Esophagus muscularis mucosa (tissue), 4 donors: ENCODE measurements around the gene ANTXRL.
"Not testable (repeated sequence)": the region's sequence is repeated elsewhere in the genome, so short reads cannot be mapped to it uniquely, and the experiment has no call there.

ENCODE experiments used
- CTCF ChIP-seq, 3 experiments: fragments of 200-600 bp in 2 of 3; fragments of 450-650 bp in 1 of 3; sonication (generic) in 2 of 3; IDR thresholded peaks; one replicate each; pipeline ENCODE4 v1.5.1; 2017 to 2019; ENCODE audit warnings: antibody characterized with exemption in 3 of 3, mild to moderate bottlenecking in 2 of 3, moderate library complexity in 1 of 3
- EP300 ChIP-seq: sonication (generic); formaldehyde crosslinking; IDR thresholded peaks from one replicate; pipeline ENCODE4 v1.6.1; 2017; ENCODE audit warnings: antibody characterized with exemption
- POLR2A ChIP-seq: fragments of 450-650 bp; IDR thresholded peaks from one replicate; pipeline ENCODE4 v1.6.1; 2017; ENCODE audit warnings: antibody characterized with exemption, moderate library complexity, mild to moderate bottlenecking, low read depth
- POLR2AphosphoS5 ChIP-seq, 2 donors: sonication (generic); formaldehyde crosslinking; IDR thresholded peaks; one replicate each; pipeline ENCODE4 v1.6.1; 2017; ENCODE audit warnings: antibody characterized with exemption in 2 of 2

GRCh38 chr10:46375406-46375805 is 88.6 kb downstream of the ANTXRL start, which contains the start of gene ANXA8L1:
- TF ChIP-seq POLR2A; CTCF (IDR thresholded peaks at IDR 0.05); POLR2AphosphoS5 (IDR thresholded peaks at IDR 0.05); EP300: not testable (repeated sequence)
